Measurements from ENCODE around the gene COPB1. TPM values are rescaled to one million over a fixed set of nuclear protein-coding genes. Genes with fewer than 3 reads are reported as not detected.

COPB1 gene, protein sequence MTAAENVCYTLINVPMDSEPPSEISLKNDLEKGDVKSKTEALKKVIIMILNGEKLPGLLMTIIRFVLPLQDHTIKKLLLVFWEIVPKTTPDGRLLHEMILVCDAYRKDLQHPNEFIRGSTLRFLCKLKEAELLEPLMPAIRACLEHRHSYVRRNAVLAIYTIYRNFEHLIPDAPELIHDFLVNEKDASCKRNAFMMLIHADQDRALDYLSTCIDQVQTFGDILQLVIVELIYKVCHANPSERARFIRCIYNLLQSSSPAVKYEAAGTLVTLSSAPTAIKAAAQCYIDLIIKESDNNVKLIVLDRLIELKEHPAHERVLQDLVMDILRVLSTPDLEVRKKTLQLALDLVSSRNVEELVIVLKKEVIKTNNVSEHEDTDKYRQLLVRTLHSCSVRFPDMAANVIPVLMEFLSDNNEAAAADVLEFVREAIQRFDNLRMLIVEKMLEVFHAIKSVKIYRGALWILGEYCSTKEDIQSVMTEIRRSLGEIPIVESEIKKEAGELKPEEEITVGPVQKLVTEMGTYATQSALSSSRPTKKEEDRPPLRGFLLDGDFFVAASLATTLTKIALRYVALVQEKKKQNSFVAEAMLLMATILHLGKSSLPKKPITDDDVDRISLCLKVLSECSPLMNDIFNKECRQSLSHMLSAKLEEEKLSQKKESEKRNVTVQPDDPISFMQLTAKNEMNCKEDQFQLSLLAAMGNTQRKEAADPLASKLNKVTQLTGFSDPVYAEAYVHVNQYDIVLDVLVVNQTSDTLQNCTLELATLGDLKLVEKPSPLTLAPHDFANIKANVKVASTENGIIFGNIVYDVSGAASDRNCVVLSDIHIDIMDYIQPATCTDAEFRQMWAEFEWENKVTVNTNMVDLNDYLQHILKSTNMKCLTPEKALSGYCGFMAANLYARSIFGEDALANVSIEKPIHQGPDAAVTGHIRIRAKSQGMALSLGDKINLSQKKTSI
- total RNA-seq, result 10 to 100 TPM; 90.6 to 92.8 TPM
- 10 to 100 TPM; 45.3 to 48.6 TPM for polyA plus RNA-seq
- long read RNA-seq, donor 1, transcript COPB1-202 (22 exons, 3,382 nt), result major isoform, 9 of 115 reads
- long read RNA-seq, donor 1, partial matches to known transcripts, result 91 of 115 reads
- long read RNA-seq, donor 1, other reads (novel, unspliced or antisense), result 11 of 115 reads
- long read RNA-seq, donor 2, transcript COPB1-202 (22 exons, 3,382 nt), result major isoform, 15 of 35 reads
- long read RNA-seq, donor 2, partial matches to known transcripts, result 13 of 35 reads
- long read RNA-seq, donor 2, other reads (novel, unspliced or antisense), result 4 of 35 reads

DNA sequence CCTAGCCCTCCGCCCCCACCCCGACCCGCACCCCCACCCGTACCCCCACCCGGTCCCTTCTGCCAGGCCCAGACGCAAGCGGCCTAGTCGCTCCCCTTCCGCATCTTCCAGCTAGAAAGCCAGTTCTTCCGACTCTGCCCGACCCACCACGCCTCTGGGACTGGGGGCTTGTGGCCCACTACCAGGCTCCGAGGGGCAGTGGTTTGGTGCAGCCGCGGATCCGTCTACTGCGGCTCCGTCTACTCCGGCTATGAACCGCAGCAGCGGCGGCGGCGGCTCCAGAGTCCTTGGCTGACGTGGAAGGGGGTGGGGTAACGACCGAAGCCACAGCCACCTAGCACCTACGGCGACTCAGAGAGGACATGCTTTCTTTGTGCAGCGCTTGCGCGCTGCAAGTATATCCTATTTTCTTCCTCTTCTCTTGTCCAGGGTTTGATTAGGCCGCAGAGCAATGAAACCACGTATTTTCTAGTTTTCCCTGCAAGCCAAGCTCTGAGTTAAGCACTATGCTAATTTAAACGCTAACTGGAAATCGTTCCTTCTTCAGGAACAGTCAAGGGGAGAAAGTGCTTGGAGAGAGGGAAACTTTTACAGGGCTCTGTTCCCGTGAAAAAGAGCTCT lies at the start of gene COPB1:
Gene COPB1 (minus strand): TSS at position 252 of the 621 bp plus-strand sequence. CDS start 883 bp downstream, outside the sequence.
- Histone ChIP-seq H3K27ac (ENCODE audit: low read depth in 1 of 2, low read length in 2 of 2) (peak within 1 kb of the TSS; percentile 6 to 96), H3K27me3 (ENCODE audit: control insufficient read depth in 1 of 2, insufficient read depth in 2 of 2, low read length in 1 of 2) (no peaks in the 10 kb centered on the region), H3K4me1 (ENCODE audit: control insufficient read depth in 1 of 2, insufficient read depth in 2 of 2, low read length in 2 of 2) (no peaks in the 10 kb centered on the region), H3K4me3 (ENCODE audit: low read length in 2 of 2) (peak within 1 kb of the TSS; percentile 88 to 97), H3K36me3 (ENCODE audit: control insufficient read depth in 1 of 2, insufficient read depth in 2 of 2, low read length in 1 of 2) (peaks cover 0 to 3% of the 10 kb centered on the region in 2 donors), H3K9me3 (ENCODE audit: control insufficient read depth, low read length) (no peaks in the 10 kb centered on the region)
- 0% methylated on average over 36 to 37 of the region's 37 CpGs for WGBS, 2 donors
- ATAC-seq (ENCODE audit: low FRiP score) (peak; percentile 99), DNase-seq (peak; percentile 96)
- intact Hi-C loops (cut with DNase I), result no loop called here

DNA sequence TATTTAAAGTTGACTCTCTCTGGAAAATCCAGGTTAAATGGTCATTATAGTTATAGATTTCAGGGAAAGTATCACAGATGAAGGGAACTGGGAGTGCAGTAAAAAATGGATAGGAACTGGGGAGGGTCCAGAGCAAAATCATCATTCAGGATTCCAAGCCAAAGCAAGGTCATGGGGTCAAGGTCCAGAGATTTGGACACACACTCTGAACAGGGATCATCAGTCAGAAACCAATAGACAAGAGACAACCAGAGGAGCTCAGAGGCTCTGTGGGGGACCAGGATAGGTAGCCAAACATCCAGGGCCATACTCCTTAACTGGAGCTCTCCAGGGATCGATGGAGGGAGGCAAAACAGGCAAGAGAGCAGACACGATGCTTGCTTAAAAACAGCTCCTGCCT lies 47.8 kb upstream of the COPB1 start:
- intact Hi-C loops (cut with DNase I), result no loop called here
- no peak for DNase-seq
- H3K27me3 ChIP-seq (ENCODE audit: control insufficient read depth in 1 of 2, insufficient read depth in 2 of 2, low read length in 1 of 2), result no peaks in the 10 kb centered on the region
- peaks cover 0 to 2% of the 10 kb centered on the region in 2 donors for H3K4me1 ChIP-seq (ENCODE audit: control insufficient read depth in 1 of 2, insufficient read depth in 2 of 2, low read length in 2 of 2)
- no peaks in the 10 kb centered on the region for H3K36me3 ChIP-seq (ENCODE audit: control insufficient read depth in 1 of 2, insufficient read depth in 2 of 2, low read length in 1 of 2)
- no peaks in the 10 kb centered on the region for H3K9me3 ChIP-seq (ENCODE audit: control insufficient read depth, low read length)
- H3K27ac ChIP-seq (ENCODE audit: low read depth in 1 of 2, low read length in 2 of 2), result no peak overlapping the region
- no peak for ATAC-seq (ENCODE audit: low FRiP score)
- no peak overlapping the region for H3K4me3 ChIP-seq (ENCODE audit: low read length in 2 of 2)
- WGBS, 2 donors, result 68 to 86% methylated on average over 2 of the region's 2 CpGs

DNA sequence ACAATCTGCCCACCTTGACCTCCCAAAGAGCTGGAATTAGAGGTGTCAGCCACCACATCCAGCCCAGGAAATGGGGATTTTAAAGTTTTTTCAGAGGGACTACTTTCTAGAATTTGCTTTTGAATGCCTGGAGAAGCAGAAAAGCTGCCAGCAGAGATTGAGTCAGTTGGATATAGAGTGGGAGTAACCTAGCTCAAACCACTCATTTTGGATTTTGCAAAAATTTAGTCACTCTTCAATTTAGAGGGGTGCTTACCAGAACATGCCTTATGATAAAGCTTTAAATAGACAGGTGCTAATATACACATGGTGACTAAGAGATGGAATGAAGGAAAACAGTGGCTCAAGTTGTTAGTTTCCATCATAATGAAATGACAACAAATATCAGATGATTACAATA lies 47.1 kb upstream of the COPB1 start:
- no peak overlapping the region for H3K4me3 ChIP-seq (ENCODE audit: low read length in 2 of 2)
- no peaks in the 10 kb centered on the region for H3K27me3 ChIP-seq (ENCODE audit: control insufficient read depth in 1 of 2, insufficient read depth in 2 of 2, low read length in 1 of 2)
- DNase-seq (no peak), ATAC-seq (ENCODE audit: low FRiP score) (no peak)
- H3K27ac ChIP-seq (ENCODE audit: low read depth in 1 of 2, low read length in 2 of 2), result no peak overlapping the region
- intact Hi-C loops (cut with DNase I), result no loop called here
- H3K36me3 ChIP-seq (ENCODE audit: control insufficient read depth in 1 of 2, insufficient read depth in 2 of 2, low read length in 1 of 2), result no peaks in the 10 kb centered on the region
- H3K4me1 ChIP-seq (ENCODE audit: control insufficient read depth in 1 of 2, insufficient read depth in 2 of 2, low read length in 2 of 2), result no peaks in the 10 kb centered on the region
- no peaks in the 10 kb centered on the region for H3K9me3 ChIP-seq (ENCODE audit: control insufficient read depth, low read length)

DNA sequence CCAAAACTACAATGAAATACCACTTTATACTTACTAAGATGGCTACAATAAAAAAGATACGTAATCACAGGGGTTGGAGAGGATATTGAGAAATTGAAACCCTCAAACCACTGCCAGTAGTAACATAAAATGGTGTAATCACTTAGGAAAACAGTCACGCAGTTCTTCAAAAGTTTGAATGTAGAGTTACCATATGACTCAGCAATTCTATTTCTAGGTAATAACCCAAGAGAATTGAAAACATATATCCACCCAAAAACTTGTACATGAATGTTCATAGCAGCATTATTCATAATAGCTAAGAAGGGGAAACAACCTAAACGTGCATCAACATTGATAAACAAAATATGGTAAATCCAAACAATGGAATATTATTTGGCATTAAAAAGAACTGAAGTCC lies 45.0 kb upstream of the COPB1 start:
- Histone ChIP-seq H3K36me3 (ENCODE audit: control insufficient read depth in 1 of 2, insufficient read depth in 2 of 2, low read length in 1 of 2) (no peaks in the 10 kb centered on the region), H3K4me1 (ENCODE audit: control insufficient read depth in 1 of 2, insufficient read depth in 2 of 2, low read length in 2 of 2) (peaks cover 0 to 3% of the 10 kb centered on the region in 2 donors), H3K27ac (ENCODE audit: low read depth in 1 of 2, low read length in 2 of 2) (no peak overlapping the region), H3K27me3 (ENCODE audit: control insufficient read depth in 1 of 2, insufficient read depth in 2 of 2, low read length in 1 of 2) (no peaks in the 10 kb centered on the region), H3K4me3 (ENCODE audit: low read length in 2 of 2) (no peak overlapping the region), H3K9me3 (ENCODE audit: control insufficient read depth, low read length) (no peaks in the 10 kb centered on the region)
- WGBS, 2 donors, result 12 to 16% methylated on average over 3 of the region's 3 CpGs
- intact Hi-C loops (cut with DNase I), result loop anchor here (5.0 kb wide), 2 partner anchors 38 to 353 kb away; no protein-coding TSS in a partner anchor
- DNase-seq, result no peak
- no peak for ATAC-seq (ENCODE audit: low FRiP score)

DNA sequence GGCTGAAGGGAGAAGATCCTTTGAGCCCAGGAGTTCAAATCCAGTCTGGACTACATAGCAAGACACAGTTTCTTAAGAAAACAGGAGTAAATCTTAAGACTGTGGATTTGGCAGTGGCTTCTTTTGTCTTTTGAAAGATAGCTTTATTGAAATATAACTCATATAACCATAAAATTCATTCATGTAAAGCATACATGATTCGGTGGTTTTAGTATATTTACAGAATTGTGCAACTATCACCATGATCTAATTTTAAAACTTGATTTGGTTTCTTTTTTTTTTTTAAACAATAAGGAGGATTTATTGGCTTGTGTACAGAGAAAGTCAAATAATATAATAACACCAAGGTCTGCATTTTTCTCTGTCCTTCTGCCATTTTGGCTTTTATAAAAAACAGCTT lies 43.6 kb upstream of the COPB1 start:
- no peak for DNase-seq
- intact Hi-C loops (cut with DNase I), result loop anchor here (5.0 kb wide), 2 partner anchors 39 to 354 kb away; no protein-coding TSS in a partner anchor
- peaks cover 0 to 3% of the 10 kb centered on the region in 2 donors for H3K4me1 ChIP-seq (ENCODE audit: control insufficient read depth in 1 of 2, insufficient read depth in 2 of 2, low read length in 2 of 2)
- no peak for ATAC-seq (ENCODE audit: low FRiP score)
- no peaks in the 10 kb centered on the region for H3K27me3 ChIP-seq (ENCODE audit: control insufficient read depth in 1 of 2, insufficient read depth in 2 of 2, low read length in 1 of 2)
- H3K36me3 ChIP-seq (ENCODE audit: control insufficient read depth in 1 of 2, insufficient read depth in 2 of 2, low read length in 1 of 2), result no peaks in the 10 kb centered on the region
- H3K4me3 ChIP-seq (ENCODE audit: low read length in 2 of 2), result no peak overlapping the region
- no peaks in the 10 kb centered on the region for H3K9me3 ChIP-seq (ENCODE audit: control insufficient read depth, low read length)
- 90 to 92% methylated on average over 1 of the region's 1 CpG for WGBS, 2 donors
- no peak overlapping the region for H3K27ac ChIP-seq (ENCODE audit: low read depth in 1 of 2, low read length in 2 of 2)

DNA sequence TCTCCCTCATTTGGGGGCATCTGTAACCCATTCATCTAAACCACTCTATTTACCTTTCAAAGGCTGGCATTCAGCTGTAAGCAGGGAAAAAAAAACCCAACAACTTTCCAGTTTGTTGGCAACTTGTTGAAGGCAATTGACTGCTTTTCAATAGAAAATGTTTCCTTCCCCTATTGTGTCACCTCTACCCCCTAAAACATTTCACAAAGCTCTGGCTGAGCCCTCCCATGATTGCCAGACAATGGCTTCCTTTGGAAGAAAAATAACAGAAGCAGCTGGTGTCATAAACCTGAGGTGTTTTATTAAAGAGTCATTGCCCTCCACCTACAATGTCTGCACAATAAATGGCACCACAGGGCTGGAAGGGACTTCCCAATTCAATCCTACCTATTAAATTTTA lies 42.7 kb upstream of the COPB1 start:
- H3K27me3 ChIP-seq (ENCODE audit: control insufficient read depth in 1 of 2, insufficient read depth in 2 of 2, low read length in 1 of 2), result no peaks in the 10 kb centered on the region
- intact Hi-C loops (cut with DNase I), result loop anchor here (5.0 kb wide), 2 partner anchors 40 to 355 kb away; no protein-coding TSS in a partner anchor
- peaks cover 0 to 3% of the 10 kb centered on the region in 2 donors for H3K4me1 ChIP-seq (ENCODE audit: control insufficient read depth in 1 of 2, insufficient read depth in 2 of 2, low read length in 2 of 2)
- no peaks in the 10 kb centered on the region for H3K36me3 ChIP-seq (ENCODE audit: control insufficient read depth in 1 of 2, insufficient read depth in 2 of 2, low read length in 1 of 2)
- DNase-seq (no peak), ATAC-seq (ENCODE audit: low FRiP score) (no peak)
- H3K9me3 ChIP-seq (ENCODE audit: control insufficient read depth, low read length), result no peaks in the 10 kb centered on the region
- no peak overlapping the region for H3K4me3 ChIP-seq (ENCODE audit: low read length in 2 of 2)
- H3K27ac ChIP-seq (ENCODE audit: low read depth in 1 of 2, low read length in 2 of 2), result no peak overlapping the region

DNA sequence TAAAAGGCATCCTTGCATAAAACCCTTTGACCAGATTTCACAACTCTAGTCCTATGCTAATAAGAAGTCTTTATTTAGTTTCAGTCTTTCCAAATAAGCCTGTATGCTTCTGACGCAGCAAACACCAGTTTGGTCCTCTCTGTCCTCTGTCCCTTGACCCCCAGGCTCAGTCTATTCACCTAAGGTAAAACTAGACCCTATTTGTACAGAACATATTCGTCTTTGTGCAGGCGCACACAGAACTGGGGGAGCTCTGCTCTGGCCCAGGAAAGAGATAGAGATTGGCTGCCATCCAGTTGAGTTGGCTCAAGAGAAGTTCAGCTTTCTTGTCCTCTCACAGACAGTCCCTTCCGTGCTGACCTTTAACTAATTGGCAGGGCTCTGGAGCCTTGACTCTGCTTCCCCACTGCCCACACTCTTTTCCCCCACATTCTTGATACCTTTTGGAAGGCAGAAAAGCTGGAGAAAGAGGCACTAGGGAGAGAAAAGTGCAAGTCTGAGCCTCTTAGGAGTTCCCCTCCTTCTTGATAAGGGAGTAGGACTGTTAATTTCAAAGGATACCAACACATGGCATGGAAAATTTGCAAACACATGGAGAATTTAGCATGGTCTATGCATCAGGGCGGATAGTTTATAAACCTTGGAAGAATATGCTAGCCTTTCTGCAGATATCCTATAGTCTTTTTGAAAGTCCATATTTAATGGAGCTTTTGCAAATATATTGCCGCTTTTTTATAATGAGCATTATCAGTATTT lies 41.8 kb upstream of the COPB1 start:
- ATAC-seq (ENCODE audit: low FRiP score), result peak; percentile 53
- 31 to 33% methylated on average over 6 of the region's 6 CpGs for WGBS, 2 donors
- H3K9me3 ChIP-seq (ENCODE audit: control insufficient read depth, low read length), result no peaks in the 10 kb centered on the region
- no peak overlapping the region for H3K4me3 ChIP-seq (ENCODE audit: low read length in 2 of 2)
- H3K36me3 ChIP-seq (ENCODE audit: control insufficient read depth in 1 of 2, insufficient read depth in 2 of 2, low read length in 1 of 2), result no peaks in the 10 kb centered on the region
- H3K27me3 ChIP-seq (ENCODE audit: control insufficient read depth in 1 of 2, insufficient read depth in 2 of 2, low read length in 1 of 2), result no peaks in the 10 kb centered on the region
- intact Hi-C loops (cut with DNase I), result loop anchor here (5.0 kb wide), 2 partner anchors 41 to 356 kb away; no protein-coding TSS in a partner anchor
- DNase-seq, result no peak
- peak overlapping the region; percentile 68 to 83 for H3K27ac ChIP-seq (ENCODE audit: low read depth in 1 of 2, low read length in 2 of 2)
- H3K4me1 ChIP-seq (ENCODE audit: control insufficient read depth in 1 of 2, insufficient read depth in 2 of 2, low read length in 2 of 2), result peaks cover 0 to 3% of the 10 kb centered on the region in 2 donors
